GM12892 (cell line): ENCODE results near the gene LRRC4B.

Experiments used
- POLR2A ChIP-seq: IDR thresholded peaks from 2 replicates; pipeline ENCODE4 v1.6.1; 2011; ENCODE audit warnings: low read depth, low read length, control low read depth
- TAF1 ChIP-seq: IDR thresholded peaks from 2 replicates; pipeline ENCODE4 v1.6.1; 2011; ENCODE audit warnings: low read depth, mild to moderate bottlenecking, control low read depth, low read length, borderline replicate concordance

GRCh38 chr19:50573741-50574461 is 5.7 kb upstream of the LRRC4B start:
- TF ChIP-seq POLR2A, result no peak
- no peak for TF ChIP-seq TAF1
